ENCODE data around the gene USP17L17.
"Not testable (repeated sequence)": the region's sequence is repeated elsewhere in the genome, so short reads cannot be mapped to it uniquely, and the experiment has no call there.

The USP17L17 gene

DNA sequence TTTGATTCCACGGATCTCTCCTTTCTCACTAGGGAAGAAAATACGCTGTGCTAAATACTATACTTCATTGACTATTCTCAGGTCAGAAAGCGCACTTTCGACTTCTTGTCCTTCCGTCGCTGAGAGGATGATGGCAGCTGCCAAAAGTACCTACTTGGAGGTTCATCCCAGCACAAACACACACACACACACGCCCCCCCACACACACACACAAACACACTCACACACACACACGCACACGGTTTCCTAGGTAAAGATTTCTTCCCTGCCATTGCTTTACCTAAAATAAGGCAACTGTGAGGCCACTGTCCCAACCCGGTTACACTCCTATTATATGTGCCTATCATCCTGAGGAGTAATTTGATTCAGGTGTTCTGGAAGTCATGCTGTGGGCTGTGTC is 28.0 kb downstream of the USP17L17 start:
- not testable (repeated sequence) for H3K27ac ChIP-seq; H3K4me3 ChIP-seq (ENCODE audit: low read depth, low read length); H3K36me3 ChIP-seq; H3K27me3 ChIP-seq (ENCODE audit: insufficient read depth, low read depth, severe bottlenecking); H3K9me3 ChIP-seq (ENCODE audit: severe bottlenecking)
- DNase-seq: peak; percentile 15

Data from WERI-Rb-1 (cell line).